ENCODE measurements around the gene UBE4B. TPM values are rescaled to one million over a fixed set of nuclear protein-coding genes. Genes with fewer than 3 reads are reported as not detected.

The UBE4B gene
- polyA plus RNA-seq, 1 donor from 2014 or later, result 9.0 TPM

GRCh38 chr1:10146391-10146790, 113.6 kb downstream of the UBE4B start:
- no peaks in the 10 kb centered on the region for H3K27me3 Mint-ChIP-seq
- H3K9me3 Mint-ChIP-seq, result no peaks in the 10 kb centered on the region
- no peak overlapping the region for H3K27ac Mint-ChIP-seq
- no peaks in the 10 kb centered on the region for H3K4me1 Mint-ChIP-seq
- H3K36me3 Mint-ChIP-seq, result peaks cover 3% of the 10 kb centered on the region
- H3K4me3 Mint-ChIP-seq, result no peak overlapping the region

- no peak overlapping the region for H3K4me3 Mint-ChIP-seq
- H3K27me3 Mint-ChIP-seq, result no peaks in the 10 kb centered on the region
- H3K9me3 Mint-ChIP-seq, result no peaks in the 10 kb centered on the region
- no peaks in the 10 kb centered on the region for H3K4me1 Mint-ChIP-seq
- peaks cover 3% of the 10 kb centered on the region for H3K36me3 Mint-ChIP-seq
- no peak overlapping the region for H3K27ac Mint-ChIP-seq
These were observed 116.5 kb downstream of the UBE4B start for GRCh38 chr1:10149231-10149630.

GRCh38 chr1:10152709-10153284, 120.0 kb downstream of the UBE4B start:
- H3K27ac Mint-ChIP-seq, result no peak overlapping the region
- no peaks in the 10 kb centered on the region for H3K9me3 Mint-ChIP-seq
- no peaks in the 10 kb centered on the region for H3K4me1 Mint-ChIP-seq
- H3K27me3 Mint-ChIP-seq, result no peaks in the 10 kb centered on the region
- H3K36me3 Mint-ChIP-seq, result peaks cover 2% of the 10 kb centered on the region
- no peak overlapping the region for H3K4me3 Mint-ChIP-seq

- no peaks in the 10 kb centered on the region for H3K27me3 Mint-ChIP-seq
- no peak overlapping the region for H3K4me3 Mint-ChIP-seq
- peaks cover 0 to 1% (median 0%) of the 10 kb centered on the region in 3 donors for H3K4me1 Mint-ChIP-seq
- peaks cover 4% of the 10 kb centered on the region for H3K36me3 Mint-ChIP-seq
- no peaks in the 10 kb centered on the region for H3K9me3 Mint-ChIP-seq
- peak overlapping the region in 1 of 3 donors; percentile 33 for H3K27ac Mint-ChIP-seq
These were observed 122.4 kb downstream of the UBE4B start for GRCh38 chr1:10155087-10155712.

- Mint-ChIP-seq H3K4me1 (peaks cover 0 to 2% (median 0%) of the 10 kb centered on the region in 3 donors), H3K4me3 (no peak overlapping the region), H3K27me3 (no peaks in the 10 kb centered on the region), H3K9me3 (no peaks in the 10 kb centered on the region), H3K27ac (peak overlapping the region in 2 of 3 donors; percentile 50 to 83), H3K36me3 (peaks cover 3% of the 10 kb centered on the region)
These were observed 127.4 kb downstream of the UBE4B start for GRCh38 chr1:10160173-10160572.

GRCh38 chr1:10160907-10161490, 128.2 kb downstream of the UBE4B start:
- peaks cover 2% of the 10 kb centered on the region for H3K36me3 Mint-ChIP-seq
- H3K4me1 Mint-ChIP-seq, result peaks cover 0 to 2% (median 0%) of the 10 kb centered on the region in 3 donors
- no peak overlapping the region for H3K4me3 Mint-ChIP-seq
- no peaks in the 10 kb centered on the region for H3K27me3 Mint-ChIP-seq
- no peaks in the 10 kb centered on the region for H3K9me3 Mint-ChIP-seq
- no peak overlapping the region for H3K27ac Mint-ChIP-seq

GRCh38 chr1:10161541-10162290, 129.0 kb downstream of the UBE4B start:
- Mint-ChIP-seq H3K36me3 (peaks cover 2% of the 10 kb centered on the region), H3K9me3 (no peaks in the 10 kb centered on the region), H3K27ac (no peak overlapping the region), H3K4me1 (peaks cover 0 to 2% (median 0%) of the 10 kb centered on the region in 3 donors), H3K27me3 (no peaks in the 10 kb centered on the region), H3K4me3 (no peak overlapping the region)

GRCh38 chr1:10168912-10169514, 136.3 kb downstream of the UBE4B start:
- Mint-ChIP-seq H3K27me3 (no peaks in the 10 kb centered on the region), H3K4me3 (no peak overlapping the region), H3K36me3 (no peaks in the 10 kb centered on the region), H3K4me1 (peaks cover 5 to 9% (median 6%) of the 10 kb centered on the region in 3 donors), H3K9me3 (no peaks in the 10 kb centered on the region), H3K27ac (peak overlapping the region in 2 of 3 donors; percentile 7 to 71)

GRCh38 chr1:10170239-10170574, 137.4 kb downstream of the UBE4B start:
- peaks cover 2% of the 10 kb centered on the region for H3K36me3 Mint-ChIP-seq
- peak overlapping the region in 1 of 3 donors; percentile 45 for H3K27ac Mint-ChIP-seq
- H3K4me1 Mint-ChIP-seq, result peaks cover 5 to 9% (median 6%) of the 10 kb centered on the region in 3 donors
- peak overlapping the region in 1 of 4 donors; percentile 20 for H3K4me3 Mint-ChIP-seq
- H3K9me3 Mint-ChIP-seq, result peaks cover 0 to 3% (median 0%) of the 10 kb centered on the region in 3 donors
- no peaks in the 10 kb centered on the region for H3K27me3 Mint-ChIP-seq

GRCh38 chr1:10171105-10171767, 138.5 kb downstream of the UBE4B start:
- H3K4me3 Mint-ChIP-seq, result no peak overlapping the region
- no peak overlapping the region for H3K27ac Mint-ChIP-seq
- H3K4me1 Mint-ChIP-seq, result peaks cover 5 to 9% (median 6%) of the 10 kb centered on the region in 3 donors
- no peaks in the 10 kb centered on the region for H3K27me3 Mint-ChIP-seq
- H3K36me3 Mint-ChIP-seq, result peaks cover 9% of the 10 kb centered on the region
- peaks cover 0 to 10% (median 0%) of the 10 kb centered on the region in 3 donors for H3K9me3 Mint-ChIP-seq

- H3K36me3 Mint-ChIP-seq, result peaks cover 9% of the 10 kb centered on the region
- peaks cover 5 to 9% (median 6%) of the 10 kb centered on the region in 3 donors for H3K4me1 Mint-ChIP-seq
- H3K27me3 Mint-ChIP-seq, result no peaks in the 10 kb centered on the region
- H3K9me3 Mint-ChIP-seq, result peaks cover 0 to 10% (median 0%) of the 10 kb centered on the region in 3 donors
- H3K27ac Mint-ChIP-seq, result no peak overlapping the region
- H3K4me3 Mint-ChIP-seq, result no peak overlapping the region
These were observed 139.4 kb downstream of the UBE4B start for GRCh38 chr1:10171995-10172669.

GRCh38 chr1:10173582-10173981, 140.8 kb downstream of the UBE4B start:
- H3K4me1 Mint-ChIP-seq, result peaks cover 5 to 9% (median 6%) of the 10 kb centered on the region in 3 donors
- H3K9me3 Mint-ChIP-seq, result peaks cover 0 to 10% (median 0%) of the 10 kb centered on the region in 3 donors
- H3K4me3 Mint-ChIP-seq, result peak overlapping the region in 1 of 4 donors; percentile 39
- H3K27me3 Mint-ChIP-seq, result no peaks in the 10 kb centered on the region
- peak overlapping the region in 1 of 3 donors; percentile 10 for H3K27ac Mint-ChIP-seq
- H3K36me3 Mint-ChIP-seq, result peaks cover 9% of the 10 kb centered on the region

- Mint-ChIP-seq H3K27ac (no peak overlapping the region), H3K27me3 (no peaks in the 10 kb centered on the region), H3K9me3 (peaks cover 0 to 10% (median 0%) of the 10 kb centered on the region in 3 donors), H3K36me3 (peaks cover 10% of the 10 kb centered on the region), H3K4me3 (no peak overlapping the region), H3K4me1 (no peaks in the 10 kb centered on the region)
These were observed 145.1 kb downstream of the UBE4B start for GRCh38 chr1:10177876-10178275.
